ENCODE data around the gene BNIP1. TPM values are rescaled to one million over a fixed set of nuclear protein-coding genes. Genes with fewer than 3 reads are reported as not detected.
A peak's percentile ranks its signal among the peaks of the same experiment; 100 is the strongest.
"Not testable (repeated sequence)": the region's sequence is repeated elsewhere in the genome, so short reads cannot be mapped to it uniquely, and the experiment has no call there.

The BNIP1 gene
- total and polyA plus RNA-seq, 5 experiments from 2014 or later: 6.9 to 19.3 (median 11.0) TPM

DNA sequence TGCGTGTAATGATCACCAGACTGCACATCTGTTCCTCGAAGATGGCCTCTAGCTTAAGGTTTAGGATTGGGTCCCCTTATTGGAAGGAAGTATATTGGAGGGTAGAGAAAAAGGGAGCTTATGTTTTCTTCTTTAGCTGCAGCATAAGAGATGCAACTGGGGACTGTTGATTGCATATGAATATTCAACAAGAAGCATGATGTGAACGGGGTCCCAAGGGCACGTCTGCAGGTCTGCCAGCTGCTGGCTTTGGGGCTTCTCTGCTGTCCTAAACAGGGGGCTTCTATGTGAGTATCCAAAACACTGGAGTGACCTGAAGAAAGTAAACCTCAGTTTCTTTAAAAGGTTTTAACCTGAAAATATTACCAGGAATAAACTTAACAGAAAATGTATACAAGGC lies 3.6 kb upstream of the BNIP1 start:
- peaks cover 0 to 1% (median 0%) of the 10 kb centered on the region in 5 donors for H3K27me3 Mint-ChIP-seq
- ATAC-seq (no peak), DNase-seq (no peak)
- POLR2A ChIA-PET: interaction anchor here (0.7 to 1.2 kb wide), 2 partner anchors 9 to 83 kb away, joined by 3 to 6 read pairs; no protein-coding TSS in a partner anchor
- H3K9me3 Mint-ChIP-seq: no peaks in the 10 kb centered on the region
- peak overlapping the region in 5 of 10 donors; percentile 6 to 56 (median 11) for H3K27ac Mint-ChIP-seq
- H3K4me1 Mint-ChIP-seq: peaks cover 7 to 13% (median 12%) of the 10 kb centered on the region in 4 donors
- no peak overlapping the region for H3K4me3 Mint-ChIP-seq
- peaks cover 0 to 25% (median 0%) of the 10 kb centered on the region in 3 donors for H3K36me3 Mint-ChIP-seq

DNA sequence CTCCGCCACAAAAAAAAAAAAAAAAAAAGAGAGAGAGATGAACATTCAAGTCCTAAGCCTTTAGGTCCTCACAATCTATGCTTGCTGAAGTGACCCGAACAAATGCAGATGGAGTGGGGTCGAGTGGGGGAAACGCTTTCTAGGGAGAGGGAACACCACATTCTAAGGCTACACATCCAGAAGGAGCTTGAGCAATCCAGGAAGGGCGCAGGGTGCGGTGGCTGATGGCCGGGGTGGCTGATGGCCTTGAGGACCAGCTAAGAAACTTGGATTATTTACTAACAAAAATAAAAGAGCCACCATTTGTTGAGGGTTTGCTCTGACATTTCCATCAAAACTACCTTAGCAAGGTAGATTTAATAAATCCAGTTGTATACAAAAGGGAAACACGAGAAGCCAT lies 764 bp upstream of the BNIP1 start:
- POLR2A ChIA-PET: interaction anchor here (0.7 to 3.6 kb wide), 4 partner anchors 118 to 378 kb away, joined by 3 to 22 read pairs (median 5); partner anchors contain the start of gene ATP6V0E1
- peaks cover 7 to 19% (median 13%) of the 10 kb centered on the region in 4 donors for H3K4me1 Mint-ChIP-seq
- peaks cover 0 to 31% (median 4%) of the 10 kb centered on the region in 3 donors for H3K36me3 Mint-ChIP-seq
- no peaks in the 10 kb centered on the region for H3K9me3 Mint-ChIP-seq
- peak overlapping the region in 1 of 10 donors; percentile 34 for H3K4me3 Mint-ChIP-seq
- no peak for ATAC-seq
- H3K27ac Mint-ChIP-seq: peak overlapping the region in 2 of 10 donors; percentile 40 to 46
- no peak for DNase-seq
- H3K27me3 Mint-ChIP-seq: peaks cover 0 to 1% (median 0%) of the 10 kb centered on the region in 5 donors

DNA sequence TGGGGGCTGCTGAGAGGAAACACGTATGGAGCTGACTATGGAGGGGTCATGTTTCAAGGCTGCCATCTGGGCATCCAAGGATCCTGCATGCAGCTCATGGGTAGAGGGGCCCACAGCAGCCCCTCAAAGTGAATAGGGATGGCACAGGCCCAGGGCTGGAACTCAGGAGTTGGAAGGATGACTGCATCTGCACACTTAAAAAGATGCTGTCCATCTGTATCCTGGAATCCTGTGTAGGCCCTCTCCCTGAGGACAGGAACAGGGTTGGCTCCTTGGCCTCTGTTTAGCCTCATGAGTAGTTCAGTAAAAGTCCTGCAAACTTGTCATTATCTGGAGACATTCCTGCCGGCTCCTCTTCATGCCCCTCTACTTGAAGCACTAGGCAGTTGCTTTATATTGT lies 4.0 kb downstream of the BNIP1 start:
- Mint-ChIP-seq H3K4me3 (no peak overlapping the region), H3K36me3 (peaks cover 8 to 64% (median 20%) of the 10 kb centered on the region in 3 donors), H3K27ac (peak overlapping the region in 1 of 10 donors; percentile 66), H3K4me1 (peaks cover 7 to 19% (median 10%) of the 10 kb centered on the region in 4 donors), H3K27me3 (peaks cover 0 to 1% (median 0%) of the 10 kb centered on the region in 5 donors), H3K9me3 (no peaks in the 10 kb centered on the region)
- no peak for ATAC-seq
- POLR2A ChIA-PET: no interaction called here
- DNase-seq: no peak

DNA sequence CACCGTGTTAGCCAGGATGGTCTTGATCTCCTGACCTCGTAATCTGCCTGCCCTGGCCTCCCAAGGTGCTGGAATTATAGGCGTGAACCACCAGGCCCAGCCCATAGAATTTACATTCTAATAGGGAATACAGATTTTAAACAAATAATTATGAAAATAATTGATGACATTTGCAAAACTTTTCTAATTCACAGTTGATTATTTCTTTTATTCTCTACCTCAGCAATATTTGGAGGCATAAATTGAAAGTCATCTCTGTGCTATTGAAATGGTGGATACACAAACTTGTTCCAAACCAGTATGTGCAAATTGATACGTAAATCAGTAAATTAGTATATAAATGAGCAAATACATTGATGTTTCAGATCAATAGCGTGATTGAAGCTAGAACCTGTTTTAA lies 8.2 kb downstream of the BNIP1 start:
- Mint-ChIP-seq H3K4me1 (peaks cover 0 to 8% (median 2%) of the 10 kb centered on the region in 4 donors), H3K4me3 (no peak overlapping the region), H3K9me3 (no peaks in the 10 kb centered on the region), H3K27ac (no peak overlapping the region), H3K27me3 (no peaks in the 10 kb centered on the region), H3K36me3 (peaks cover 13 to 88% (median 23%) of the 10 kb centered on the region in 3 donors)
- POLR2A ChIA-PET: no interaction called here
- DNase-seq (no peak), ATAC-seq (no peak)

DNA sequence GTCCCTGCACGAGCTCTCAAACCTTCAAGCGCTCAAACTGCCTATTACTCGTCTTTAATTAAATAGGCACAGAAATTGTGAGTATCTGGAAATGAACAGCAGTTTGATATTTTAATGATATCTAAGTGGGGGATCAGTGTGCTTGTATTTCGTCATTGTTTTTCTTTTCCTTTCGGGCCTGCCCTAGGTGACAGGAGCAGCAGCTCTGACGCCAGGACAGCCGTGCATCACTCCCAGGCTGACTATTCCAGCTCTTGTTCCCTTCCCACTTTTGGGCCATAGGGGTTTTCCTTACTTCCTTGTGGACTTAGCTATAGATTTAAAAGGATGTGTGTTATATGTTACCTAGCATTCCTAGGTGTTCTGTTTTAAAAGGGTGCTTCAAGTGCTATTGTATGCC lies 9.5 kb downstream of the BNIP1 start:
- Mint-ChIP-seq H3K4me3 (no peak overlapping the region), H3K27ac (peak overlapping the region in 1 of 10 donors; percentile 2)

DNA sequence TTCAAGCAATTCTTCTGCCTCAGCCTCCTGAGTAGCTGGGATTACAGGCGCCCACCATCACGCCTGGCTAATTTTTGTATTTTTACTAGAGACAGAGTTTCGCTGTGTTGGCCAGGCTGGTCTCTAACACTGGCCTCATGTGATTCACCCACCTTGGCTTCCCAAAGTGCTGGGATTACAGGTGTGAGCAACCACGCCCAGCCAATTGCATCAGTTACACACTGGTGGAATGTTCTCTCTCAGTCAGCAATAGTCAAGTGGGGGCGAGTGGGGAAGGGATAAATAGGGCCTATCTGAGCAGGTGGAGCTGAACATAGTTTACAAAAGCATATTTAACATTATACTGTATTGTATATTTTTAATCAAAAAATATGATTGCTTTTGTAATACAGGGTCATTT lies 10.3 kb downstream of the BNIP1 start:
- ATAC-seq, H3K9me3 Mint-ChIP-seq, H3K4me1 Mint-ChIP-seq, H3K27me3 Mint-ChIP-seq, POLR2A ChIA-PET, H3K27ac Mint-ChIP-seq, DNase-seq, H3K4me3 Mint-ChIP-seq: not testable (repeated sequence)
- peaks cover 9 to 90% (median 10%) of the 10 kb centered on the region in 3 donors for H3K36me3 Mint-ChIP-seq

More for the DNA sequence above, 9.5 kb downstream of the BNIP1 start:
- DNase-seq (no peak), ATAC-seq (no peak)
- Mint-ChIP-seq H3K4me1 (peaks cover 0 to 8% (median 2%) of the 10 kb centered on the region in 4 donors), H3K9me3 (no peaks in the 10 kb centered on the region), H3K27me3 (no peaks in the 10 kb centered on the region), H3K36me3 (peaks cover 13 to 92% (median 18%) of the 10 kb centered on the region in 3 donors)
- POLR2A ChIA-PET: no interaction called here

DNA sequence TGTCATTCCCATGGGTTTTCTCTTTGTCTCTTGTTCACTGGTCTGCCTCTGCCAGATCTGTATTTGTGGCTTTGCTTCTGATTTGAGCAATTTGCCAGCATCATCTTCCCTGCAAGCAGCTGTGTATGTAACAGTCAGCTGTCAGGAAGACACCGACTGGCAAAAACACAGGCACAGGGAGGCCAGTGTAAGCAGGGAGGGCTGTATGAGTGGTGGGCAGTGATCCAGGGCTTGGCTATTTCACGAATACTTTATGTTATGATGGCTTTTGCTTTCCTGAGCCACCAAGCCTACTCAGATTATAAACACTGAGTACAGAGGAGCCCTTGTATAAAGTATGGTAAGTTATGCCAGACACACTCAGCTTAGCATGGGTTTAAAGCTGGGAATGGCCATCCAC lies 11.6 kb downstream of the BNIP1 start:
- POLR2A ChIA-PET: no interaction called here
- no peak overlapping the region for H3K4me3 Mint-ChIP-seq
- H3K9me3 Mint-ChIP-seq: no peaks in the 10 kb centered on the region
- peak overlapping the region in 1 of 10 donors; percentile 75 for H3K27ac Mint-ChIP-seq
- DNase-seq: no peak
- no peak for ATAC-seq
- no peaks in the 10 kb centered on the region for H3K27me3 Mint-ChIP-seq
- H3K4me1 Mint-ChIP-seq: peaks cover 0 to 5% (median 2%) of the 10 kb centered on the region in 4 donors
- H3K36me3 Mint-ChIP-seq: peaks cover 9 to 93% (median 9%) of the 10 kb centered on the region in 3 donors

DNA sequence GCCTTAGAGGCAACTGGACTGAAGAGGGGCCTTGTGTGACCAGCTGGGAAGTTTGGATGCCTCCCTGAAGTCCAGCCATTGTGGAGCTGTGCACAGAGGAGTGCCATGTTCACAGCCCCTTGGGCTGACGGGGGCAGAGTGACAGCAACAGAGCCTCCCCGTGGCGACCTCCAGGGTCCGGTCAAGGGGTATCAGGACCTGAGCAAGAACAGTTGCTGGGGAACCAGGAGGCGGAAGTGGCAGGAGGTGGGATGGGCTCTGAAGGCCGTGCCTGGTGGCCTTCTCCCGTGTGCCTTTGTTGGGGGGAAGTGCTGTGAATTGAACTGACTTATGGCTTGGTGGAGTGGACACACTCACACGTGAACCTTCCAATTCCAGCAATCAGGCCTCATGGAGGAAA lies 14.0 kb downstream of the BNIP1 start:
- Mint-ChIP-seq H3K36me3 (peaks cover 5 to 91% (median 13%) of the 10 kb centered on the region in 3 donors), H3K27ac (no peak overlapping the region), H3K9me3 (no peaks in the 10 kb centered on the region), H3K4me3 (no peak overlapping the region), H3K27me3 (no peaks in the 10 kb centered on the region), H3K4me1 (peaks cover 0 to 4% (median under 1%) of the 10 kb centered on the region in 4 donors)
- POLR2A ChIA-PET: no interaction called here
- DNase-seq: no peak
- ATAC-seq: no peak

DNA sequence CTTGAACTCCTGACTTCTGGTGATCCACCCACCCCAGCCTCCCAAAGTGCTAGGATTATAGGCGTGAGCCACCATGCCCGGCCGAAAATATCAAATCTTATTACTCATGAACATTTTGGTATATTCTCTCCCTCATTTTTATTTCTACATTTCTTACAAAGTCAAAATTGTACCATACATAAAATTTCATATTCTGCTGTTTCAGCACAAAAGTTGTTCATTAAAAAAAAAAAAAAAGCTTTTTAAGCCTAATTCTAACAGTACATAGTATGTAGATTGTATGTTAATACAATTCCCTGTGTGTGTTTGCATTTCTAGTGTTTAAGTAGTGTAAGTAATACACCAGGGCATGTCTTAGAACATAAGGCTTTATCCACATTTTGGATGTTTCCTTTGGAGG lies 14.9 kb downstream of the BNIP1 start:
- ATAC-seq (no peak), DNase-seq (no peak)
- Mint-ChIP-seq H3K27me3 (no peaks in the 10 kb centered on the region), H3K4me1 (peaks cover 0 to 2% (median 0%) of the 10 kb centered on the region in 4 donors), H3K36me3 (peaks cover 5 to 91% (median 16%) of the 10 kb centered on the region in 3 donors), H3K27ac (no peak overlapping the region), H3K4me3 (no peak overlapping the region), H3K9me3 (no peaks in the 10 kb centered on the region)
- POLR2A ChIA-PET: interaction anchor here (0.6 kb wide), 1 partner anchor 1003 kb away, joined by 3 read pairs; no protein-coding TSS in a partner anchor

DNA sequence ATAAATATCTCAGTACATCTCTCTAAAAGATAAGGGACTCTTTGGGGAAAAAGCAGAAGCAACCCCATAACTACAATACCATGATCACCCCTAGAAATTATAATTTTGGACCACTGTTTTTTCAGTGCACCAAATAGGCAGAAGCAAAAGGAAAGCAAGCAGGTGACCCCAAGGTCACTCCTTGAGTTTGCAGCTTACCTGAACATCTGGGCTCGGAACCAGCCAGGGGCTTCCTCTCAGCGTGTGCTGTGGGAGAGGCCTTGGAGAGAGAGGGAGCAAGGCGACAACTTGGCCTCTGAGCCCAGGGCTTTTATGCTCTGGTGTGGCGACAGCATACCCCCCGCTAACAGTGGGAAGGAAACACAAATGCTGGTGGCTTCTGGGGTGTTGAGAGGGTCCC lies 16.8 kb downstream of the BNIP1 start:
- Mint-ChIP-seq H3K27ac (peak overlapping the region in 1 of 10 donors; percentile 13), H3K9me3 (no peaks in the 10 kb centered on the region), H3K4me3 (no peak overlapping the region), H3K36me3 (peaks cover under 1 to 81% (median 20%) of the 10 kb centered on the region in 3 donors), H3K4me1 (peaks cover 0 to under 1% (median 0%) of the 10 kb centered on the region in 4 donors), H3K27me3 (no peaks in the 10 kb centered on the region)
- POLR2A ChIA-PET: no interaction called here
- ATAC-seq (no peak), DNase-seq (no peak)

DNA sequence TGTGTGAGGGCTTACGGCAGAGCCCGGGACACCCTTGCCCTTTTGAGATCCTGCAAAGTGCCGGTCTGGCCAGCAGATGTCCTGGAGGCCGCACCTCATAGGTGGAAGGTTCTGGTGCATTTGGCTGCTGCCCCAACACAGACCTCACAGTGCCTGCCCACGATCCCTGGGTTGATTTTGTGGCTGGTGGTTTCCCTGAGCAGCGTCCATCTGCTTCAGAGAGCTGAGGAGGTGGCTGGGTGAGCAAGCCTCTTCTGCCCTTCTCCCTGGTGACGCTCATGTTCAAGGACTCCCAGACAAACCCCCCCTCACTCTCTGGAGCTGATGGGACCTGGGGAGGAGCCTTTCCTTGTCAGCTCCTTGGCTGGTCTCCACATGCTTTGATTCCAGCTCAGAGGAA lies 18.9 kb downstream of the BNIP1 start:
- DNase-seq: no peak
- H3K4me3 Mint-ChIP-seq: no peak overlapping the region
- POLR2A ChIA-PET: no interaction called here
- peaks cover 0 to 2% (median 0%) of the 10 kb centered on the region in 4 donors for H3K4me1 Mint-ChIP-seq
- no peak for ATAC-seq
- peaks cover 0 to 2% (median 0%) of the 10 kb centered on the region in 5 donors for H3K27me3 Mint-ChIP-seq
- no peak overlapping the region for H3K27ac Mint-ChIP-seq
- peaks cover 0 to 63% (median 20%) of the 10 kb centered on the region in 3 donors for H3K36me3 Mint-ChIP-seq
- no peaks in the 10 kb centered on the region for H3K9me3 Mint-ChIP-seq

DNA sequence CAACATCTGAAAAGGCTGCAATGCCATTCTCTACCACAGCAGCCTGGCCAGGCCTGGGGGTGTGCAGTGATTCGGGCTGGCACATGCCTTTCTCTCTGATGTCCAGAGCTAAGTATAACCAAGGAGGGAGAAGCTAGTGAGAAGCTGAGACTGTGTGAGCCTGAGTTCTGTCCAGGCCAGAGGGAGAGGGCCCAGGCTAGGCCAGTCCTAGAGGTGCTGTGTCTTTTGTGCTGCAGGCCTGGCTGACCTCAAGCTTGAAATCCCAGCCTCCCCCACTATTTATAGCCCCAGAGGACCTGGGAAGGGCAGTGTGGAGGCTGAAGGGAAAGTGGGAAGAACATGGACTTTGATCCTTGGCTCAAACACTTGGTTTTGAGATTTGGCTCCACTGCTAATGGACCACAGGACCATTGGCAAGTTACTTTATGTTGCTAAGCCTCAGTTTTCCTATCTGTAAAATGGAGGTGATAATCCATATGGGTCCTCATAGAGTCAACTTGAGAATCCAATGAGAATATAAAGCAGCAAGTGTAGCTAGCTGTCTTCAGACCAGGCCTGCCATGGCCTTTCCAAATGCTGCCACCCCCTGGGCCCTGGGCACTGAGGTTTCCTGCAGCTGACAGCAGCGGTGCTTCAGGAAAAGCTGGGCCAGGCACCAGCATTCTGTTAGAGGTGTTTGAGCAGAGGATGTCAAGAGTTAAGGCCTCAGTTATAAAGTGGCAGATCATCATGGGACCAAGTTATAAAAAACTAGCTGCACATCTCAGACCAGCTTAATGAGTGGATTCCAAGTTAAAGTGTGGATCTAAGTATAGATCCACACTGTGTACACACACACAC lies 21.1 kb downstream of the BNIP1 start:
- Mint-ChIP-seq H3K27me3 (peaks cover 0 to 2% (median 0%) of the 10 kb centered on the region in 5 donors), H3K9me3 (no peaks in the 10 kb centered on the region), H3K27ac (peak overlapping the region in 1 of 10 donors; percentile 67), H3K4me3 (no peak overlapping the region), H3K36me3 (peaks cover 0 to 43% (median 20%) of the 10 kb centered on the region in 3 donors), H3K4me1 (peaks cover 0 to 2% (median 0%) of the 10 kb centered on the region in 4 donors)
- DNase-seq: no peak
- ATAC-seq: no peak
- POLR2A ChIA-PET: no interaction called here

DNA sequence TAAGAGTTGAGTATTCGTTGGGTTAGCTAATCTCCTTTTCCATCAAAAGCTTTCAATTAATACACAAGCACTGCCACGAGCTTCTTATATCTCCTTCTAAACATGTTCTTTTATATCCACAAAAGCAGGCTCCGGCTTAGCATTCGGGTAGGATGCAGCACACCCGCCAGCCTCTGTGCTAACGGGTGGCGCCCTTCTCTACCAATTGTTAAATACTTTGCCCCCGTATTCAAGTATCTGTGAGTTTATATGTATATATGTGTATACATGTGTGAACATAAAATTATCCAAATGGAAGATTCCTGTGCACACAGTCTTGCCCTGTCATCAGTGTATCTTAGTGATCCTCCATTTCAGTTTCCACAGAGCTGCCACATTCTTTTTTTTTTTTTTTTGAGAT lies 27.8 kb downstream of the BNIP1 start:
- DNase-seq (no peak), ATAC-seq (no peak)
- no peak overlapping the region for H3K4me3 Mint-ChIP-seq
- POLR2A ChIA-PET: no interaction called here
- H3K27me3 Mint-ChIP-seq: peaks cover 0 to 3% (median 0%) of the 10 kb centered on the region in 5 donors
- H3K4me1 Mint-ChIP-seq: no peaks in the 10 kb centered on the region
- no peak overlapping the region for H3K27ac Mint-ChIP-seq
- peaks cover 0 to 3% (median 0%) of the 10 kb centered on the region in 3 donors for H3K36me3 Mint-ChIP-seq
- H3K9me3 Mint-ChIP-seq: peaks cover 0 to 8% (median 0%) of the 10 kb centered on the region in 9 donors

Measured in naive thymus-derived CD8-positive, alpha-beta T cell (primary cell).